Stimulated activated CD4-positive, alpha-beta T cell treated with anti-CD3 and anti-CD28 coated beads, Interleukin-12 subunit alpha, Interleukin-12 subunit beta, amount 100 ng/mL, for 24 hours (primary cell): ENCODE measurements around the gene SMARCC2.

ENCODE experiments used
- DNase-seq, 2 experiments: peaks; one replicate each; pipeline ENCODE4 v3.0.0-alpha.2; 2020; ENCODE audit warnings: low read depth in 2 of 2

Gene SMARCC2

DNA sequence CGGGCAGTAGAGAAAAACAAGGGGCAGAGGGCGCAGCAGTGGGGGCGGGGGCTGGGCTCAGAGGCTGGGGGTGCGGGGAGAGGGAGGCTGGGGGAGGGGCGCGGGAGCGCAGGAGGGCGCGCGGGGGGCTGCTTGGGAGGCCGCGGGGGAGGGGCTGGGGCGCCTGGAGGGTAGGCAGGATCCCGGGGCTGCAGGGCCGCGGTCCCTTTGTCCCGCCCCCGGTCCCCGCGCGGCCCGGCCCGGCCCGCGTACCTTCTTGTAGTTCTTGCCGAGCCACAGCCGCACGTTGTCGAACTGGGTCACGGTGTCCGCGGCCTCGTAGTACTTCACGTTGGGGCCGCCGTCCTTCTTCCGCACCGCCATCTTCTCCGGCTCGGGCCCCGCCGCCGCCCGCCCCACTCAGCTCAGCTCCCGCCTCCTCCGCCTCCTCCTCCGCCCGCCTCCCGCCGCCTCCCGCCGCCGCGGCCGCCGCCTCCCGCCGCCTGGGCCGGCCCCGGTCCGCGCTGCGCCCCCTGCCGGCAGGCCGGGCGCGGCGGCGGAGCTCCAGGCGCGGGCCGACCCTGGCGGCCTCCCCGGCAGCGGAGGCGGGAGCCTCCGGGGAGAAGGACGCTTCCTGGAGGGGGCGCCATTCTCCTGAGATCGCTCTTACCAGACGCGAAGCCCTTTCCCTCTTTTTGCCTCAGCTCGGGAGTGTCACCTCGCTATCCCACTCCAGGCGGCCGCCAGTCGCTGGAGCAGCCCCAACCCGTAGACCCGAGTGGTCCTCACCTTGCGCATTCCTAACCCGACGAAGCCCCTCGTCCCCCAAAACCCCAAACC lies at the start of gene SMARCC2:
TSS of gene SMARCC2 (minus strand) at position 385 of the 819 bp plus-strand sequence. CDS start at position 363, 22 bp downstream.
- peak; percentile 71 to 75 for DNase-seq

DNA sequence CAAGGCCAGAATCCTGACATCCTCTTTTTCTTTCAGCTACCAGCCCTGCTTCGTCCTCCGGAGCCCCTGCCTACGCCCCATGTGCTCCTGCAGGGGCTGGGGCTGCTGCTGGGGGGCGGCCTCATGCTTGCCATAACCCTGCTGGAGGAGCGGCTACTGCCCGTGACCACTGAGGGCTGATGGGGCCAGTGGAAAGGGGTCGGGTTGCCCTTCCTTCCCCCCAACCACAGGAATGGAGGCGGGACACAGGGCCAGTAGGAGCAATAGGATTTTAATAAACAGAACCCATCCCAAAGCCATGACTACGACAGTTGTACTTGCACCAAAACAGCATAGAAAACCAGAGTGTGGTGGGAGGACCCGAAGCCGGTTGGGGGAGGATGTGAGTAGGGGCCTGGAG lies 48.3 kb upstream of the SMARCC2 start:
- DNase-seq, result no peak

- DNase-seq, result no peak
Observed at GRCh38 chr12:56236985-56237384, 47.7 kb upstream of the SMARCC2 start.

GRCh38 chr12:56236091-56236490 lies 46.8 kb upstream of the SMARCC2 start:
- DNase-seq, result no peak

GRCh38 chr12:56234746-56235436 lies 45.6 kb upstream of the SMARCC2 start:
- no peak for DNase-seq

GRCh38 chr12:56231184-56231582 lies 41.9 kb upstream of the SMARCC2 start:
- DNase-seq, result no peak

DNA sequence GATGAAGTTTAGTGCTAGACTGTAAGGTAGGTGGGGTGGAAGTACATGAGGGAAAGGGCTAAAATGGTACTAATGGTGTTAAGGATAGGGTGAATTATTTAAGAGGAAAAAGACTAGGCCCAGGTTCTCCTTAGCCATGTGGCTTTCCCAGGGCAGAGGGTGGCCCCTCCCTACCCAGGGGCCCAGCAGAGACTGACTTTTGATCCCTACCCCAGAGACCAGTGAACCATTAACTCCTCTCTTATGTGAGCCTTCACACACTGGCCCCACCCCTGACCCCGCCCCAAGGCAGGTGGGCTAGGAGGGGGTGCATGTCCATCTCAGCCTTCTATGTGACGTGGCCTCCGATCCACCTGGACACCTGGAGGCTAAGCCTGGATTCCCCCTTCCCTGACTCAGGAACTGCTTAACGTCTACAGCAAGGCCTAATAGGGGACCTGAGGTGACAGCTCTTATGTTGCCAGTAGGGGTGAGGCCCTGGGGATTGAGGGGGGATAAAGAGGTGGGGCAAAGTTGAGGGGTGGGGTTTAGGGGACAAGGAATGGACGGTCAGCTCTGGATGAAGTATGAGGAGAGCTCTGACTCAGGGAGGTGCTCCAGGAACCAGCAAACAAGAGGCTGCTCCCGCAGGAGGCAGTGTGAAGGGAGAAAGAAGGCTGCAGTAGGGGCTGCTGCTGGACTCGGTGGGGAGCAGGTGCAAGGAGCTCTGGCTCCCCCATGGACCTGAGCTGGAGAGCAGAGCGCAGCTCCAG lies 41.3 kb upstream of the SMARCC2 start:
- no peak for DNase-seq

DNA sequence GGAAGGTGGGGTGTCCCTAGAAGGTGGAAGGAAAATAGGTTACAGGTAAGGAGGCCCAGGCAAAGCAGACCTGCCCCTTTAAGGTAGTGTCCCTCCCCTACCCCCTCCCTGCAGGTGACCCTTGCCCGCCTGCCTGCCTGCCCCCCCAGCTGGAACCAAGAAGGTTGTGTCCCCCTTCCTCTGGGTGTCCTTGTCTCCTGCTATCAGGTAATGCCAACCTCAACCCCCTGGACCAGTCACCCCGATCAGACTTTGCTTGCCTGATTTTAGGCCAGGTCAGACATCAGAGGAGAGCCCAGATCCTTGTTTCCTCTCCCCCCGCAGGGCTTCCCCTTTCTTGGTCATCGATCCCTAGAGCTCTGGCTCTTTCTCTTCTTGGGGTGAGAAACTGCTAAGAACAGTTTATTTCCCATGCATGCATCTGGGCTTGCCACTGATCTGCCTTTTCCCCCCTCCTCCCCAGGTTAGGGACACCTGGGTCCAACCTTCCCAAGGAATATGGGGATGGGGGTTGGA lies 40.7 kb upstream of the SMARCC2 start, which contains the start of gene SLC39A5:
TSS of gene SLC39A5 (plus strand) at position 136 of the 516 bp plus-strand sequence. CDS start 1,224 bp downstream, outside the sequence.
- no peak for DNase-seq

- DNase-seq, result no peak
Observed at GRCh38 chr12:56229082-56229481, 39.8 kb upstream of the SMARCC2 start.

DNA sequence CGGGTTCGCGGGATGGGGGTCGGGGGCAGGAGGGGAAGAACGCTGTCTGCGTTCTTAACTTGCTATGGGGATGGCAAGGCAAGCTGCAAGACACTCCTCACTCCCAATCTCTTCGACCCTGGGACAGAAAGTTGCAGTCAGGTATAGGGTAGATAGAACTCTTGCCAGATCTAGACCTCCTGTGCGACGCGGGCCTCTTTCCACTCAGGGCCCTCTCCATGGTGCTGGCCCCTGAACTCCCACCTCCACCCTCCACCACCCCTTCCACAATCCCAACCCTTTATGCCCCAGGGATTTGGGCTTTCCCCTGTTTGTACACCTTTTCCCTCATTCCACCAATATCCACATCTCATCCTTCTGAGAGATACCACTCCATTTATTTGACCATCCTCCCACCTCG lies 35.7 kb upstream of the SMARCC2 start:
- no peak for DNase-seq

DNA sequence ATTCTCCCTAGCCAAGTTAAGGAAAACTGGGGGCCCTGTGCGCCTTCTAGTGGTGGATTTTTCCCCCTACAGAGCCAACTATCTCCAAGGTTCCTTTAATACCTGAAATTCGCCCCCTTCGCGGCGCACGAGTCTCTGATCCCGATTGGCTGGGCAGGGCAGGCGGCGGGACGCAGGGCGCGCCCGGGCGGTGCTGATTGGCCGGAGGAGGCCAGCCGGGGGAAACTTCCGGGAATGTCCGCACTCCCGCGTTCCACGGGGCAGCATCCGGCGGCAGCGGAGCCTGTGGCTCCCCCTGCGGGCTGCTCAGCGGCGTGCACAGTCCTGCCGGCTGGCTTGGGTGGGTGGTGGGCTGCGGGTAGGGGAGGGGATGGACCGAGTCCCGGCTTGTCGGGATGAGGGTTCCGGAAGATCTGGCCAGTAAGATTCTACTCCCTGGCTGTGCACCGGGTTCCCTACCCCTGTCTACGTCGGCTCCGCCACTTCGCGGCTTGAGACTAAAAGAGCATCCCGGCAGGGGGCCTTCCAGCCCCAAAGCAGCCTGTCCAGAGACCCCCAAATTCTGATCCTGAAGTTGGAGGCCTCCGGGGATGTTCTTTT lies 34.9 kb upstream of the SMARCC2 start, which contains the start of gene NABP2:
TSS of gene NABP2 (plus strand) at position 241 of the 600 bp plus-strand sequence. CDS start 515 bp downstream, outside the sequence.
- DNase-seq, result peak; percentile 90 to 94

GRCh38 chr12:56223571-56224101 lies 34.4 kb upstream of the SMARCC2 start:
- no peak for DNase-seq

DNA sequence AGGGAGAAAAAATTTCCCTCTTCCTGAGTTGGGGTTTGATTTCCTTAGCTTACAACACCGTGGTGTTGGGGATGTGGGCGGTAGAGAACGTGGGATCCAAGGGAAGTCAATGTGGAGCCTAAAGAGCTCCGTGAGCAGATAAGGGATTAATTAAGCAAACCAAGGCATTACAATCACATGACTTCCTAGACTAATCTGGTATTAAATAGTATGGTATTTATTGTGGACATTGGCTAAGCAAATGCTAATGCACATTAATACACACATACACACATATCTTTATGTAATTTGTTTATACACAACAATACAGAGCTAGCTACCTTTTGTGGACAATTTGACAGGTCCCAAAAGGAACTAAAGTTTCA lies 33.2 kb upstream of the SMARCC2 start:
- DNase-seq, result no peak

GRCh38 chr12:56221757-56222530 lies 32.7 kb upstream of the SMARCC2 start, which contains the start of gene RNF41:
Gene RNF41 (minus strand): TSS chr12:56221922. CDS start chr12:56214047, 7,875 bp downstream.
- DNase-seq, result peak; percentile 89 to 92

DNA sequence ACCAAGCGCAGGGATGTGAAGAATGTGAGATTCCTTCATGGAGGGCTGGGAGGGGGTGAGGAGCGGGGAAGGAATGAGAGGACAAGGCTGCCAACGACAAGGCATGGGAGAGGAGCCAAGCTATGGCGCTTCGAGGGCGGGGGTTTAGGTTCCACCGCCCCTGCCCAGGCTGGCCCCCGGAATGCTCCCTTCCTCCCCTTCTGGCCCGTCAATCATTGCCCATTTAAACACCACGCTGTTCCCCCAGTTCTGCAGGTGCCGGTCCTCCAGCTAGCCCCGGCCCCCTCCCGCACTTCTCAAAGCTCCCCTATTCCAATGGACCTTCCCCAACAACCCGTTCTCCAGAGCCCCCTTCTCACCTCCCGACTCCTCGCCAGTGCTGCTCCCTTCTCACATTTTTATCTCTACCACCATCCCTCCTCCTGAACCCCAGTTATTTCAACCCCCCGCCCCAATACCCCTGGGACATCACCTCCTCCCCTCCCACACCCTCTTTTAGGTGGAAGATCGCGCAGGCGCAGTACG lies 32.0 kb upstream of the SMARCC2 start:
- no peak for DNase-seq

- DNase-seq, result no peak
Observed at GRCh38 chr12:56220611-56221231, 31.4 kb upstream of the SMARCC2 start.

DNA sequence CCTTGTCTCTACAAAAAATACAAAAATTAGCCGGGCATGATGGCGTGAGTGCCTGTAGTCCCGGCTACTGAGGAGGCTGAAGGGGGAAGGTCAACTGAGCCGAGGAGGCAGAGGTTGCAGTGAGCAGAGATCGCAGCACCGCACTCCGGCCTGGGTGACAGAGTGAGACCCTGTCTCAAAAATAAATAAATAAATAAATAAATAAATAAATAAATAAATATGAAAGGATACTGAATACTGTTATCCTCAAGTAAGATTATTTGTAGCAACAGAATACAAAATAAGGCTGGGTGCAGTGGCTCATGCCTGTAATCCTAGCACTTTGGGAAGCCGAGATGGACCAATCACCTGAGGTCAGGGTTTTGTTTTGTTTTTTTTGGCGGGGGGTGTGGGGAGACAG lies 30.6 kb upstream of the SMARCC2 start:
- no peak for DNase-seq

GRCh38 chr12:56216461-56216860 lies 27.2 kb upstream of the SMARCC2 start:
- no peak for DNase-seq

- no peak for DNase-seq
Observed at GRCh38 chr12:56213878-56214277, 24.6 kb upstream of the SMARCC2 start.

- no peak for DNase-seq
Observed at GRCh38 chr12:56212361-56212760, 23.1 kb upstream of the SMARCC2 start.
